Measurements from ENCODE around the gene RUNX3.

Gene RUNX3

GRCh38 chr1:24866211-24867083 lies 63.6 kb downstream of the RUNX3 start:
- no peak for DNase-seq (ENCODE audit: low read depth in 1 of 2, low spot score in 1 of 2)

- no peak for DNase-seq (ENCODE audit: low read depth in 1 of 2, low spot score in 1 of 2)
These were observed 64.5 kb downstream of the RUNX3 start for GRCh38 chr1:24865587-24865986.

- DNase-seq (ENCODE audit: low read depth in 1 of 2, low spot score in 1 of 2): no peak
These were observed 64.9 kb downstream of the RUNX3 start for GRCh38 chr1:24865168-24865567.

GRCh38 chr1:24864370-24864777 lies 65.7 kb downstream of the RUNX3 start:
- DNase-seq (ENCODE audit: low read depth in 1 of 2, low spot score in 1 of 2): no peak

- DNase-seq (ENCODE audit: low read depth in 1 of 2, low spot score in 1 of 2): no peak
These were observed 67.1 kb downstream of the RUNX3 start for GRCh38 chr1:24862775-24863483.

- no peak for DNase-seq (ENCODE audit: low read depth in 1 of 2, low spot score in 1 of 2)
These were observed 68.0 kb downstream of the RUNX3 start for GRCh38 chr1:24861821-24862727.

- DNase-seq (ENCODE audit: low read depth in 1 of 2, low spot score in 1 of 2): no peak
These were observed 69.2 kb downstream of the RUNX3 start for GRCh38 chr1:24860841-24861240.

GRCh38 chr1:24859063-24860010 lies 70.7 kb downstream of the RUNX3 start:
- DNase-seq (ENCODE audit: low read depth in 1 of 2, low spot score in 1 of 2): no peak

GRCh38 chr1:24858277-24858676 lies 71.8 kb downstream of the RUNX3 start:
- DNase-seq (ENCODE audit: low read depth in 1 of 2, low spot score in 1 of 2): no peak

- no peak for DNase-seq (ENCODE audit: low read depth in 1 of 2, low spot score in 1 of 2)
These were observed 72.5 kb downstream of the RUNX3 start for GRCh38 chr1:24857507-24858133.

- DNase-seq (ENCODE audit: low read depth in 1 of 2, low spot score in 1 of 2): no peak
These were observed 73.1 kb downstream of the RUNX3 start for GRCh38 chr1:24856787-24857506.

- no peak for DNase-seq (ENCODE audit: low read depth in 1 of 2, low spot score in 1 of 2)
These were observed 74.6 kb downstream of the RUNX3 start for GRCh38 chr1:24855474-24855873.

GRCh38 chr1:24853649-24854048 lies 76.4 kb downstream of the RUNX3 start:
- no peak for DNase-seq (ENCODE audit: low read depth in 1 of 2, low spot score in 1 of 2)

- DNase-seq (ENCODE audit: low read depth in 1 of 2, low spot score in 1 of 2): no peak
These were observed 79.7 kb downstream of the RUNX3 start for GRCh38 chr1:24850328-24850920.

GRCh38 chr1:24849672-24850295 lies 80.3 kb downstream of the RUNX3 start:
- no peak for DNase-seq (ENCODE audit: low read depth in 1 of 2, low spot score in 1 of 2)
